PC-3 (cell line): ENCODE measurements around the gene FBXL5.

ENCODE experiments used
- EZH2phosphoT487 ChIP-seq: fragments of 300-600 bp; sonication (generic); IDR thresholded peaks from 2 replicates; pipeline ENCODE4 v1.6.1; 2018; ENCODE audit warnings: mild to moderate bottlenecking, antibody characterized with exemption, low read length, borderline replicate concordance
- TF ChIP-seq, protein P1 (sequence below): fragments of 300-600 bp; sonication (generic); conservative IDR thresholded peaks from 2 replicates; pipeline ENCODE4 v1.5.1; 2017; ENCODE audit warnings: antibody characterized with exemption, low read depth, mild to moderate bottlenecking, low read length

- TF ChIP-seq, protein P1, sequence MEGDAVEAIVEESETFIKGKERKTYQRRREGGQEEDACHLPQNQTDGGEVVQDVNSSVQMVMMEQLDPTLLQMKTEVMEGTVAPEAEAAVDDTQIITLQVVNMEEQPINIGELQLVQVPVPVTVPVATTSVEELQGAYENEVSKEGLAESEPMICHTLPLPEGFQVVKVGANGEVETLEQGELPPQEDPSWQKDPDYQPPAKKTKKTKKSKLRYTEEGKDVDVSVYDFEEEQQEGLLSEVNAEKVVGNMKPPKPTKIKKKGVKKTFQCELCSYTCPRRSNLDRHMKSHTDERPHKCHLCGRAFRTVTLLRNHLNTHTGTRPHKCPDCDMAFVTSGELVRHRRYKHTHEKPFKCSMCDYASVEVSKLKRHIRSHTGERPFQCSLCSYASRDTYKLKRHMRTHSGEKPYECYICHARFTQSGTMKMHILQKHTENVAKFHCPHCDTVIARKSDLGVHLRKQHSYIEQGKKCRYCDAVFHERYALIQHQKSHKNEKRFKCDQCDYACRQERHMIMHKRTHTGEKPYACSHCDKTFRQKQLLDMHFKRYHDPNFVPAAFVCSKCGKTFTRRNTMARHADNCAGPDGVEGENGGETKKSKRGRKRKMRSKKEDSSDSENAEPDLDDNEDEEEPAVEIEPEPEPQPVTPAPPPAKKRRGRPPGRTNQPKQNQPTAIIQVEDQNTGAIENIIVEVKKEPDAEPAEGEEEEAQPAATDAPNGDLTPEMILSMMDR = no peak
- no peak for TF ChIP-seq EZH2phosphoT487
These were observed 93.0 kb downstream of the FBXL5 start for GRCh38 chr4:15562114-15562513.
